Kidney epithelial cell (primary cell): ENCODE results near the gene EPM2A. TPM values are rescaled to one million over a fixed set of nuclear protein-coding genes. Genes with fewer than 3 reads are reported as not detected.

Experiments used
- DNase-seq: peaks from one replicate; pipeline ENCODE4 v3.0.0-alpha.2; 2010; ENCODE audit warnings: low read depth
- H3K27me3 ChIP-seq: 2 replicates; pipeline ENCODE4 v1.6.0; 2011; ENCODE audit warnings: low read length; ENCODE audit not compliant: control insufficient read depth, insufficient read depth
- H3K36me3 ChIP-seq: 2 replicates; pipeline ENCODE4 v1.5.1; 2011; ENCODE audit warnings: low read length; ENCODE audit not compliant: control insufficient read depth, insufficient read depth
- H3K4me3 ChIP-seq: 2 replicates; pipeline ENCODE4 v1.5.1; 2011; ENCODE audit warnings: low read depth, mild to moderate bottlenecking, control low read depth, low read length
- CTCF ChIP-seq: IDR thresholded peaks from 2 replicates; pipeline ENCODE4 v1.5.1; 2011; ENCODE audit warnings: mild to moderate bottlenecking, moderate library complexity, low read length, control low read depth, inconsistent platforms; ENCODE audit not compliant: insufficient read depth, poor library complexity, severe bottlenecking
- total RNA-seq: library from RNA; depleted of rRNA; stranded (reverse); fragments of >200 nt; gene quantifications from 2 replicates; pipeline ENCODE4 v1.2.3, GENCODE V29; 2015

The EPM2A gene
- total RNA-seq, 1 donor from 2014 or later, result 7.3 TPM

GRCh38 chr6:145601397-145601796 lies 133.9 kb downstream of the EPM2A start:
- no peaks in the 10 kb centered on the region for H3K36me3 ChIP-seq
- no peaks in the 10 kb centered on the region for H3K27me3 ChIP-seq
- TF ChIP-seq CTCF, result no peak
- H3K4me3 ChIP-seq, result no peak overlapping the region
- no peak for DNase-seq

GRCh38 chr6:145600299-145600698 lies 135.0 kb downstream of the EPM2A start:
- no peak for DNase-seq
- no peak overlapping the region for H3K4me3 ChIP-seq
- TF ChIP-seq CTCF, result no peak
- H3K27me3 ChIP-seq, result no peaks in the 10 kb centered on the region
- no peaks in the 10 kb centered on the region for H3K36me3 ChIP-seq

GRCh38 chr6:145588981-145589380 lies 146.3 kb downstream of the EPM2A start:
- H3K4me3 ChIP-seq, result no peak overlapping the region
- no peaks in the 10 kb centered on the region for H3K27me3 ChIP-seq
- no peak for DNase-seq
- no peak for TF ChIP-seq CTCF
- H3K36me3 ChIP-seq, result no peaks in the 10 kb centered on the region

- no peaks in the 10 kb centered on the region for H3K27me3 ChIP-seq
- no peak overlapping the region for H3K4me3 ChIP-seq
- no peak for TF ChIP-seq CTCF
- no peaks in the 10 kb centered on the region for H3K36me3 ChIP-seq
- no peak for DNase-seq
These were observed 148.0 kb downstream of the EPM2A start for GRCh38 chr6:145587334-145587733.

GRCh38 chr6:145583753-145584152 lies 151.6 kb downstream of the EPM2A start:
- no peaks in the 10 kb centered on the region for H3K27me3 ChIP-seq
- H3K36me3 ChIP-seq, result no peaks in the 10 kb centered on the region
- no peak for TF ChIP-seq CTCF
- no peak for DNase-seq
- no peak overlapping the region for H3K4me3 ChIP-seq

Other genes with a start within 250 kb of the EPM2A start
- 9.2 and 10.1 TPM in 2 replicates for gene FBXO30, start 79.3 kb upstream of the EPM2A start, total RNA-seq
- 10.2 and 11.2 TPM in 2 replicates for gene SHPRH, start 228.8 kb upstream of the EPM2A start, total RNA-seq